Motor neuron (in vitro differentiated cells): ENCODE measurements around the gene ATXN1. TPM values are rescaled to one million over a fixed set of nuclear protein-coding genes. Genes with fewer than 3 reads are reported as not detected.

Experiments used
- ATAC-seq, 8 experiments: fragments of 200-7000 bp; cut with Tn5 transposase; replicated peaks in 6 of 8; 2 replicates each; pipeline ENCODE4 v1.8.0; 2021; ENCODE audit warnings: mild to moderate bottlenecking in 8 of 8, moderate library complexity in 8 of 8
- H3K27ac ChIP-seq, 2 donors: fragments of 250-450 bp; sonication (Bioruptor Pico); 2 replicates each; pipeline ENCODE4 v1.9.0; 2021; ENCODE audit warnings: antibody characterized with exemption in 2 of 2, mild to moderate bottlenecking in 2 of 2, moderate library complexity in 1 of 2
- H3K4me1 ChIP-seq, 2 donors: fragments of 250-450 bp; sonication (Bioruptor Pico); replicated peaks in 1 of 2; 2 replicates each; pipeline ENCODE4 v1.6.1; 2021; ENCODE audit warnings: antibody characterized with exemption in 2 of 2, mild to moderate bottlenecking in 2 of 2, moderate library complexity in 1 of 2
- H3K4me3 ChIP-seq, 5 donors: fragments of 250-450 bp; sonication (Bioruptor Pico); 2 replicates each; pipeline ENCODE4 v1.9.0; 2021; ENCODE audit warnings: antibody characterized with exemption in 5 of 5, mild to moderate bottlenecking in 5 of 5, moderate library complexity in 4 of 5
- WGBS, 10 experiments: fragments of 450-650 bp; shearing (Covaris generic); methylation state at CpG; one replicate each; pipeline ENCODE4 v1.0.0; 2022; 5-methylcytosine and 5-hydroxymethylcytosine counted together
- in situ Hi-C, 9 experiments: fragments of 400-800 bp; cut with MboI; loops; one replicate each; pipeline ENCODE4 v1.15.0; 2021; ENCODE audit warnings: low sequenced_read_pairs in 9 of 9, low pct_unique_long_range_greater_than_20kb in 2 of 9; ENCODE audit not compliant: unreplicated experiment in 9 of 9
- total RNA-seq, 8 experiments: library from RNA; unstranded; fragments of 300-600 nt; gene quantifications; 2 replicates each; pipeline versions ENCODE4 v1.2.3 to v1.2.4, GENCODE V29; 2022

ATXN1 gene
- total RNA-seq, 8 experiments from 2014 or later = 8.9 to 64.9 (median 18.3) TPM

- Histone ChIP-seq H3K27ac (no peak overlapping the region), H3K4me3 (no peak overlapping the region), H3K4me1 (peaks cover 5 to 14% of the 10 kb centered on the region in 2 donors)
- ATAC-seq = no peak
- in situ Hi-C loops = no loop called here
- WGBS, 10 experiments = 86 to 100% (median 100%) methylated on average over 1 of the region's 1 CpG; no CpG with 5 or more reads in 7 of the 10 experiments
These were observed 285.8 kb downstream of the ATXN1 start for GRCh38 chr6:16475494-16475781.

GRCh38 chr6:16474772-16475493 lies 286.3 kb downstream of the ATXN1 start:
- in situ Hi-C loops = no loop called here
- no peak for ATAC-seq
- no peak overlapping the region for H3K27ac ChIP-seq
- no peak overlapping the region for H3K4me3 ChIP-seq
- WGBS, 10 experiments = 88 to 100% (median 92%) methylated on average over 1 to 3 of the region's 3 CpGs
- H3K4me1 ChIP-seq = peaks cover 5 to 14% of the 10 kb centered on the region in 2 donors

GRCh38 chr6:16473908-16474771 lies 287.1 kb downstream of the ATXN1 start:
- peaks cover 5 to 14% of the 10 kb centered on the region in 2 donors for H3K4me1 ChIP-seq
- H3K4me3 ChIP-seq = no peak overlapping the region
- no peak overlapping the region for H3K27ac ChIP-seq
- WGBS, 10 experiments = 67 to 100% (median 80%) methylated on average over 1 of the region's 1 CpG; no CpG with 5 or more reads in 7 of the 10 experiments
- no peak for ATAC-seq
- in situ Hi-C loops = no loop called here

- no peak overlapping the region for H3K27ac ChIP-seq
These were observed 287.9 kb downstream of the ATXN1 start for GRCh38 chr6:16473184-16473907.

GRCh38 chr6:16472349-16473069 lies 288.8 kb downstream of the ATXN1 start:
- no peak overlapping the region for H3K27ac ChIP-seq
- ATAC-seq = peak in 1 of 8 experiments; percentile 66
- 57 to 100% (median 80%) methylated on average over 1 to 2 of the region's 3 CpGs; no CpG with 5 or more reads in 2 of the 10 experiments for WGBS, 10 experiments

More at GRCh38 chr6:16473184-16473907, 287.9 kb downstream of the ATXN1 start:
- Histone ChIP-seq H3K4me3 (no peak overlapping the region), H3K4me1 (peaks cover 5 to 14% of the 10 kb centered on the region in 2 donors)
- WGBS, 10 experiments = 83 to 100% (median 90%) methylated on average over 2 to 10 of the region's 10 CpGs
- in situ Hi-C loops = no loop called here
- no peak for ATAC-seq

GRCh38 chr6:16471910-16472297 lies 289.4 kb downstream of the ATXN1 start:
- peaks cover 9 to 18% of the 10 kb centered on the region in 2 donors for H3K4me1 ChIP-seq
- ATAC-seq = no peak
- no peak overlapping the region for H3K4me3 ChIP-seq
- in situ Hi-C loops = no loop called here
- H3K27ac ChIP-seq = no peak overlapping the region
- WGBS, 10 experiments = 67 to 100% (median 98%) methylated on average over 1 to 3 of the region's 3 CpGs

More at GRCh38 chr6:16472349-16473069, 288.8 kb downstream of the ATXN1 start:
- in situ Hi-C loops = no loop called here
- Histone ChIP-seq H3K4me3 (no peak overlapping the region), H3K4me1 (peaks cover 5 to 14% of the 10 kb centered on the region in 2 donors)

GRCh38 chr6:16471222-16471909 lies 289.9 kb downstream of the ATXN1 start:
- peak in 5 of 8 experiments; percentile 69 to 86 (median 83) for ATAC-seq
- H3K4me1 ChIP-seq = peaks cover 9 to 24% of the 10 kb centered on the region in 2 donors
- H3K4me3 ChIP-seq = no peak overlapping the region
- H3K27ac ChIP-seq = no peak overlapping the region
- in situ Hi-C loops = no loop called here
- 64 to 100% (median 75%) methylated on average over 1 to 6 of the region's 8 CpGs; no CpG with 5 or more reads in 3 of the 10 experiments for WGBS, 10 experiments

GRCh38 chr6:16470502-16471221 lies 290.6 kb downstream of the ATXN1 start:
- in situ Hi-C loops = no loop called here
- 50 to 100% (median 92%) methylated on average over 1 to 2 of the region's 2 CpGs; no CpG with 5 or more reads in 4 of the 10 experiments for WGBS, 10 experiments
- no peak overlapping the region for H3K4me3 ChIP-seq
- ATAC-seq = no peak
- H3K4me1 ChIP-seq = peaks cover 9 to 24% of the 10 kb centered on the region in 2 donors
- H3K27ac ChIP-seq = no peak overlapping the region

GRCh38 chr6:16468991-16469615 lies 292.2 kb downstream of the ATXN1 start:
- no peak overlapping the region for H3K4me3 ChIP-seq
- H3K4me1 ChIP-seq = peaks cover 9 to 24% of the 10 kb centered on the region in 2 donors
- in situ Hi-C loops = no loop called here
- ATAC-seq = no peak
- H3K27ac ChIP-seq = no peak overlapping the region
- WGBS, 10 experiments = 80 to 100% (median 100%) methylated on average over 1 of the region's 1 CpG; no CpG with 5 or more reads in 2 of the 10 experiments

- ATAC-seq = peak in 4 of 8 experiments; percentile 39 to 97 (median 93)
- in situ Hi-C loops = no loop called here
- Histone ChIP-seq H3K27ac (no peak overlapping the region), H3K4me3 (no peak overlapping the region), H3K4me1 (peaks cover 9 to 23% of the 10 kb centered on the region in 2 donors)
- 0 to 100% (median 54%) methylated on average over 1 to 13 of the region's 13 CpGs for WGBS, 10 experiments
These were observed 294.3 kb downstream of the ATXN1 start for GRCh38 chr6:16466800-16467553.

GRCh38 chr6:16464045-16464444 lies 297.2 kb downstream of the ATXN1 start:
- WGBS, 10 experiments = 65 to 100% (median 81%) methylated on average over 2 to 3 of the region's 3 CpGs; no CpG with 5 or more reads in 4 of the 10 experiments
- Histone ChIP-seq H3K27ac (no peak overlapping the region), H3K4me1 (peaks cover 3 to 10% of the 10 kb centered on the region in 2 donors), H3K4me3 (no peak overlapping the region)
- in situ Hi-C loops = no loop called here
- ATAC-seq = no peak
